Ovary (tissue), 9 donors: ENCODE measurements around the gene SMURF1. TPM values are rescaled to one million over a fixed set of nuclear protein-coding genes. Genes with fewer than 3 reads are reported as not detected.

ENCODE experiments used
- DNase-seq, 5 donors: peaks; one replicate each; pipeline ENCODE4 v3.0.0-alpha.2; 2019 to 2020
- H3K27ac ChIP-seq, 2 donors: fragments of 200-600 bp; one replicate each; pipeline versions ENCODE4 v1.5.1 to v1.8.0; 2019 to 2022
- H3K27me3 ChIP-seq: fragments of 200-600 bp; one replicate; pipeline ENCODE4 v1.8.0; 2022
- H3K36me3 ChIP-seq: fragments of 200-600 bp; sonication (generic); one replicate; pipeline ENCODE4 v1.5.1; 2019
- H3K4me1 ChIP-seq: one replicate; pipeline ENCODE4 v1.8.1; 2013; ENCODE audit warnings: mild to moderate bottlenecking, moderate library complexity; ENCODE audit not compliant: insufficient read depth
- H3K4me3 ChIP-seq: fragments of 200-600 bp; sonication (generic); one replicate; pipeline ENCODE4 v1.5.1; 2017
- H3K9me3 ChIP-seq, 2 donors: fragments of 200-600 bp in 1 of 2; sonication (generic) in 1 of 2; one replicate each; pipeline versions ENCODE4 v1.5.1 to v1.8.1; 2013 to 2019; ENCODE audit warnings: mild to moderate bottlenecking in 1 of 2, moderate library complexity in 1 of 2
- EP300 ChIP-seq: sonication (generic); formaldehyde crosslinking; IDR thresholded peaks from one replicate; pipeline ENCODE4 v1.6.1; 2017; ENCODE audit warnings: antibody characterized with exemption
- POLR2A ChIP-seq: fragments of 450-650 bp; IDR thresholded peaks from one replicate; pipeline ENCODE4 v1.6.1; 2017; ENCODE audit warnings: antibody characterized with exemption, mild to moderate bottlenecking, moderate library complexity
- WGBS, 3 donors: extraction: QIAGEN DNeasy Blood & Tissue Kit in 1 of 3; methylation state at CpG; one replicate each; pipeline versions ENCODE4 v1.1.5 to v1.1.7; 2013 to 2017; 5-methylcytosine and 5-hydroxymethylcytosine counted together
- intact Hi-C, 4 donors: fragments of 100-400 bp; cut with DNase I; formaldehyde crosslinking; loops; one replicate each; pipeline versions ENCODE4 v1.11.0 to v1.15.1; 2022 to 2023
- polyA plus RNA-seq, 2 donors: library from polyadenylated mRNA; stranded (reverse); fragments of 200-250 nt in 1 of 2; fragments of 350-450 nt in 1 of 2; fragmentation: Illumina TruSeq in 1 of 2; extraction: RNeasy Lipid Tissue Mini Kit (QIAGEN cat#74804) in 1 of 2; gene quantifications; one replicate each; pipeline ENCODE4 v1.2.3, GENCODE V29; 2013 to 2014
- total RNA-seq, 7 donors: library from RNA; depleted of rRNA in 2 of 7; stranded (reverse); fragments of >200 nt in 2 of 7; fragmentation: NEBNext Ultra II Directional in 3 of 7; extraction: Animal tissue kit (Norgen Biotek cat#: 25700) in 3 of 7; gene quantifications; one replicate each; pipeline versions ENCODE4 v1.1.0 to v1.2.4, GENCODE V29; 2016 to 2023
- TF ChIP-seq, protein P1 (sequence below), 3 donors: fragments of 450-650 bp in 2 of 3; fragments of 200-600 bp in 1 of 3; IDR thresholded peaks; one replicate each; pipeline versions ENCODE4 v1.5.1 to v1.8.0; 2016 to 2022; ENCODE audit warnings: antibody characterized with exemption in 3 of 3, mild to moderate bottlenecking in 1 of 3
- donor health status: DM: no; HTN: no; CAD: no; lungs with moderate emphysema.
- donor health status: DM: no; HTN: no; CAD: no.
- donor health status: Bipolar disorder and iron deficiency.
- donor health status: DM: yes; HTN: yes; CAD: no.
- donor health status: DM: no; HTN: no; CAD: no.
- donor health status: DM: yes; HTN: yes; CAD: no.

The SMURF1 gene
- total and polyA plus RNA-seq, 9 donors = 15.1 to 40.3 (median 27.2) TPM

DNA sequence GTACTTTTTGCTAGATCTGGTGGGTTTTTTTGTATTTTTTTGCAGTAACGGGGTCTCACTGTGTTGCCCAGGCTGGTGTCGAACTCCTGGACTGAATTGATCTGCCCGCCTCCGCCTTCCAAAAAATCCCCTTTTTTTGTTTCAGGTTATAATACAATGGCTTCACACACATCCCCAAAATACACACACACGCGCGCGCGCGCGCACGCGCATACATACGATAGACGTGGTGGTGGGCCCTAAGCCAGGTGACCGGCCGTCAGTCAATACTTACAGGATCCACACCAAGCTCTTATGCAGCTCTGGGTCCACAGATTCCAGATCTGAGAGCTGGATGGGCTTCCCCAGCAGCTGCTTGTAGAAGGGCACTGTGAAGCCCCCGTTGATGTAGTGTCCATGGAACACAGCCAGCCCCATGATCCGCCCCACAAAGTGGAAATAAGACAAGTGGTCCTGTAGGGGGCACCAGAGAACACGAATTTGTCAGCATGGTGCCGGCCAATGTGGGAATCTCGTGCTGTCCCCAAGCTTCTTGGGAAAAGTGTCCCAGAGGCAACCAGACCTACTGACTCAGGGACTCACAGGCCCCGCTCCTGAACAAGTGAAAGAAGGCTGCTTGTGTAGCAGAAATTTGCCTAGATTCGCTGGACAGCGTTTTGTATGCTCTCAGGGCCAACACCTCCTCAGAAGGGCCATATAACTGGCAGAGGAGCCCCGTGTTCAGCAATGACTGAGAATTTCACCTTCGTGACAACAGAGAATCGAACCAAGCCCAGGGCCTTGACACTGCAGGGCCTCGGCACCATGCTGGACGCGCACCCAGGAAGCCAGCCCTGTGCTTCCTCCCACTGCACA, 103.6 kb downstream of the SMURF1 start:
- H3K4me3 ChIP-seq = no peak overlapping the region

DNA sequence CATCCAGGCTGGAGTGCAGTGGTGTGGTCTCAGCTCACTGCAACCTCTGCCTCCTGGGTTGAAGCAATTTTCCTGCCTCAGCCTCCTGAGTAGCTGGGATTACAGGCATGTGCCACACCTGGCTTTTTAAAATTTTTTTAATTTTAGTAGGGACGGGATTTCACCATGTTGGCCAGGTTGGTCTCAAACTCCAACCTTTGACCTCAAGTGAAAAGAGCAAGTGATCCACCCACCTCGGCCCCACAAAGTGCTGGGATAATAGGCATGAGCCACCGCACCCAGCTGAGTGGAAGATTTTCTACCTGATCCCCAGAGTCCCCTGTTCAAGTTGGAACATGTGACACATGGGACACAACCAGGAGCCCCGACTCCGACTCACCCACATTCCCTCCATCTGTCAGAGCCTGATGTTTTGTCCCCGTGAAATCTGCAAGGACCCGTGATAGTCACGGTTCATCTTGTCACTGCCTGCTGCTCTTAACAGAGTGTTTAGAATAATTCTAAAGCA, 104.5 kb downstream of the SMURF1 start:
- TF ChIP-seq EP300 = no peak
- no peak for TF ChIP-seq POLR2A
- TF ChIP-seq, protein P1, sequence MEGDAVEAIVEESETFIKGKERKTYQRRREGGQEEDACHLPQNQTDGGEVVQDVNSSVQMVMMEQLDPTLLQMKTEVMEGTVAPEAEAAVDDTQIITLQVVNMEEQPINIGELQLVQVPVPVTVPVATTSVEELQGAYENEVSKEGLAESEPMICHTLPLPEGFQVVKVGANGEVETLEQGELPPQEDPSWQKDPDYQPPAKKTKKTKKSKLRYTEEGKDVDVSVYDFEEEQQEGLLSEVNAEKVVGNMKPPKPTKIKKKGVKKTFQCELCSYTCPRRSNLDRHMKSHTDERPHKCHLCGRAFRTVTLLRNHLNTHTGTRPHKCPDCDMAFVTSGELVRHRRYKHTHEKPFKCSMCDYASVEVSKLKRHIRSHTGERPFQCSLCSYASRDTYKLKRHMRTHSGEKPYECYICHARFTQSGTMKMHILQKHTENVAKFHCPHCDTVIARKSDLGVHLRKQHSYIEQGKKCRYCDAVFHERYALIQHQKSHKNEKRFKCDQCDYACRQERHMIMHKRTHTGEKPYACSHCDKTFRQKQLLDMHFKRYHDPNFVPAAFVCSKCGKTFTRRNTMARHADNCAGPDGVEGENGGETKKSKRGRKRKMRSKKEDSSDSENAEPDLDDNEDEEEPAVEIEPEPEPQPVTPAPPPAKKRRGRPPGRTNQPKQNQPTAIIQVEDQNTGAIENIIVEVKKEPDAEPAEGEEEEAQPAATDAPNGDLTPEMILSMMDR (IDR thresholded peaks at IDR 0.05) = no peak
- Histone ChIP-seq H3K4me3 (no peak overlapping the region), H3K4me1 (no peaks in the 10 kb centered on the region), H3K36me3 (no peaks in the 10 kb centered on the region), H3K9me3 (no peaks in the 10 kb centered on the region), H3K27ac (no peak overlapping the region), H3K27me3 (no peaks in the 10 kb centered on the region)
- intact Hi-C loops = loop anchor here in 1 of 4 donors (5.0 kb wide), 1 partner anchor 103 kb away; the partner anchor contains the start of gene SMURF1
- 81 to 92% (median 82%) methylated on average over 8 of the region's 8 CpGs for WGBS, 3 donors
- DNase-seq = no peak

More for the DNA sequence above, 103.6 kb downstream of the SMURF1 start:
- TF ChIP-seq EP300 (no peak), POLR2A (no peak)
- TF ChIP-seq, protein P1 (IDR thresholded peaks at IDR 0.05) = peak; percentile 54 to 83 (median 82)
- Histone ChIP-seq H3K36me3 (no peaks in the 10 kb centered on the region), H3K27me3 (no peaks in the 10 kb centered on the region), H3K4me1 (no peaks in the 10 kb centered on the region), H3K27ac (peak overlapping the region in 1 of 2 donors; percentile 20), H3K9me3 (no peaks in the 10 kb centered on the region)
- intact Hi-C loops = loop anchor here in 3 of 4 donors (5.0 to 10.0 kb wide), 3 partner anchors 102 to 274 kb away; partner anchors contain the start of gene SMURF1 (in 2 of the 3)
- peak; percentile 80 to 89 (median 85) for DNase-seq
- whole genome bisulfite sequencing, 3 donors = 58 to 69% (median 64%) methylated on average over 31 of the region's 31 CpGs

DNA sequence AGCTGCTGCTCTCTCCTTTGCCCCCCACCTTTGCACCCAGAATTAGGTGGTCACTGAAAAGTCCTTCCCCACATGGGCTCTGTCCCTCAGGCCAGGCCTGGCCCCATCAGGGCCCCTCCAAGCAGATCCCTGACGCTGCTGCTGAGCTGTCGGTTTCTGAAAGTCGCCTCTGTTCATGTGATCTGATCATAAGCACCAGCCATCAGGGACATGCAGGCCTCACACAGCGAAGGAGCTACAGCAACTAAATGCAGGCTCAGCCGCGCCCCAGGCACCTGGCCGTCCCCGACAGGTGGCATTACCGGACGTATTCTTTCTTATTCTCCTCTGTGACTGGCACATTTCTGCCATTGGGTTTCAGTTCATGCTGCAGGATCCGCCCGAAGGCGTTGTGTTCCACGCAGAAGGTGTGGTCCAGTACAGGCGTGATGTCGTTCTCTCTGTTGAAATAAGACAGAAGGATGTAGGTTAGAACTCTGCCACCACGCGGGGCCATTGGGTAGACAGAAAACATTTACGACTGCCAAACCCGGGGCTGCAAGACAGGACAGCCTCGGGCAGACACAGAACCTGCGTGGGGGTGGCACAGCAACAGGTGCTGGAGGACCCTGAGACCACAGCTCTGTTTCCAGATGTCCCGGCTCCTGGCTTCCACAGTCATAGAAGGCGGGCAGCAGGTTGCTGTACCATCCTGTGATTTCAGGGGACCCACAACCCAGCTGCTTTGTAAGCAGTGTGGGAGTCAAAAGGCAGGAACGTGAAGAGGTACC, 105.6 kb downstream of the SMURF1 start:
- no peak for DNase-seq
- H3K4me3 ChIP-seq = no peak overlapping the region
- TF ChIP-seq EP300 (no peak), POLR2A (no peak)
- TF ChIP-seq, protein P1 (IDR thresholded peaks at IDR 0.05) = no peak
- 87 to 92% (median 87%) methylated on average over 25 of the region's 25 CpGs for WGBS, 3 donors
- no peaks in the 10 kb centered on the region for H3K27me3 ChIP-seq
- no peak overlapping the region for H3K27ac ChIP-seq
- intact Hi-C loops = loop anchor here in 2 of 4 donors (1.0 to 5.0 kb wide), 2 partner anchors 104 to 273 kb away; partner anchors contain the start of gene SMURF1 (in 1 of the 2)
- no peaks in the 10 kb centered on the region for H3K4me1 ChIP-seq
- no peaks in the 10 kb centered on the region for H3K9me3 ChIP-seq
- H3K36me3 ChIP-seq = no peaks in the 10 kb centered on the region

DNA sequence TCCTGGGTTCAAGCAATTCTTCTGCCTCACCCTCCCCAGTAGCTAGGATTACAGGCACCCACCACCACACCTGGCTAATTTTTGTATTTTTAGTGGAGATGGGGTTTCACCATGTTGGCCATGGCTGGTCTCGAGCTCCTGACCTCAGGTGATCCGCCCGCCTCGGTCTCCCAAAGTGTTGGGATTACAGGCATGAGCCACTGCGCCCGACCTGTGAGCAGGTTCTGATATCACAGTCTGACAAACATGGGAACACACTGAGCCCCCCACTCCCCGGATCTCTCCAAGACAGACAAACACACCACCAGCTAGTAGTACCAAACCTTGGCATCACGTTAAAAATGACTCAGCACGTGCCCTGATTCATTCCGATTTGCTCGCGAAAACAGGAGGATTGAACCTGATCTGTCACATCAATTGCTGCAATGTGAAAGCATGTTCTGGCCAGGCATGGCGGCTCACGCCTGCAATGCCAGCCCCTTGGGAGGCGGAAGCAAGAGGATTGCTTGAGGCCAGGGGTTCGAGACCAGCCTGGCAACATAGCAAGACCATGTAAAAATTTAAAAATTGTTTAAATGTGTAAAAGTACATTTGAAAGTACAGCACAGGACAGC, 106.5 kb downstream of the SMURF1 start:
- Histone ChIP-seq H3K4me1 (no peaks in the 10 kb centered on the region), H3K9me3 (no peaks in the 10 kb centered on the region), H3K4me3 (no peak overlapping the region), H3K36me3 (no peaks in the 10 kb centered on the region), H3K27ac (no peak overlapping the region), H3K27me3 (no peaks in the 10 kb centered on the region)
- intact Hi-C loops = loop anchor here in 1 of 4 donors (5.0 kb wide), 1 partner anchor 105 kb away; the partner anchor contains the start of gene SMURF1
- no peak for DNase-seq
- TF ChIP-seq EP300 (no peak), POLR2A (no peak)
- TF ChIP-seq, protein P1 (IDR thresholded peaks at IDR 0.05) = no peak
- WGBS, 3 donors = 93 to 95% (median 93%) methylated on average over 16 of the region's 16 CpGs
